ENCODE results near the gene PHEX. TPM values are rescaled to one million over a fixed set of nuclear protein-coding genes. Genes with fewer than 3 reads are reported as not detected.

Gene PHEX
- polyA plus RNA-seq, 1 donor from 2014 or later, result 0.59 TPM

- no peak overlapping the region for H3K4me2 ChIP-seq (ENCODE audit: low read length)
These were observed 103.1 kb downstream of the PHEX start for GRCh38 chrX:22135171-22135711.

More at GRCh38 chrX:22135171-22135711, 103.1 kb downstream of the PHEX start:
- Histone ChIP-seq H3K79me2 (replicated peaks; ENCODE audit: insufficient read depth, low read length) (no peaks in the 10 kb centered on the region), H2AFZ (ENCODE audit: low read depth, low read length) (no peak overlapping the region), H3K4me3 (ENCODE audit: low read length) (no peak overlapping the region), H3K9ac (ENCODE audit: low read length) (no peak overlapping the region), H3K36me3 (ENCODE audit: insufficient read depth, low read length) (no peaks in the 10 kb centered on the region), H3K27ac (ENCODE audit: low read length) (peak overlapping the region; percentile 52), H3K27me3 (ENCODE audit: insufficient read depth, low read depth, low read length) (no peaks in the 10 kb centered on the region), H3K9me2 (ENCODE audit: insufficient read depth, low read length) (no peaks in the 10 kb centered on the region), H3K9me3 (ENCODE audit: low read length) (no peaks in the 10 kb centered on the region), H4K20me1 (ENCODE audit: insufficient read depth) (no peaks in the 10 kb centered on the region), H3F3A (ENCODE audit: insufficient read depth, low read length, poor library complexity, severe bottlenecking) (no peaks in the 10 kb centered on the region)
- TF ChIP-seq CTCF (IDR thresholded peaks at IDR 0.05; ENCODE audit: poor library complexity, severe bottlenecking) (no peak), REST (IDR thresholded peaks at IDR 0.05; ENCODE audit: borderline replicate concordance) (no peak), SMC3 (conservative IDR thresholded peaks at IDR 0.05; ENCODE audit: poor library complexity) (no peak), MXI1 (conservative IDR thresholded peaks at IDR 0.05; ENCODE audit: poor library complexity, severe bottlenecking) (no peak), EZH2 (IDR thresholded peaks at IDR 0.05; ENCODE audit: borderline replicate concordance, insufficient read depth, low read length, poor library complexity, severe bottlenecking) (no peak), RAD21 (conservative IDR thresholded peaks at IDR 0.05) (no peak), POLR2AphosphoS5 (IDR thresholded peaks at IDR 0.05) (no peak), EP300 (conservative IDR thresholded peaks at IDR 0.05; ENCODE audit: poor library complexity, severe bottlenecking) (no peak), TAF1 (IDR thresholded peaks at IDR 0.05; ENCODE audit: low read depth) (no peak)
